Measurements from ENCODE around the gene TRIM15. TPM values are rescaled to one million over a fixed set of nuclear protein-coding genes. Genes with fewer than 3 reads are reported as not detected.

Gene TRIM15
- total RNA-seq, 1 experiment from 2014 or later: 6.5 TPM

GRCh38 chr6:30157999-30158398 is 5.3 kb upstream of the TRIM15 start (continued):
- no peak for TF ChIP-seq CTCF (IDR thresholded peaks at IDR 0.05 in 2 of 3, conservative IDR thresholded peaks at IDR 0.05 in 1 of 3; ENCODE audit: borderline replicate concordance in 1 of 3, insufficient read depth in 1 of 3, low read depth in 2 of 3, low read length in 2 of 3)
- TF ChIP-seq CEBPB (IDR thresholded peaks at IDR 0.05; ENCODE audit: low read depth): no peak

- Histone ChIP-seq H3K36me3 (ENCODE audit: control insufficient read depth in 1 of 2, insufficient read depth in 2 of 2, low read length in 2 of 2) (no peaks in the 10 kb centered on the region), H3K9me3 (ENCODE audit: control insufficient read depth in 1 of 2, insufficient read depth in 1 of 2, low read depth in 1 of 2, low read length in 2 of 2) (no peaks in the 10 kb centered on the region), H3K4me1 (ENCODE audit: control insufficient read depth in 1 of 2, insufficient read depth in 2 of 2, low read length in 2 of 2) (peaks cover 31 to 45% of the 10 kb centered on the region in 2 experiments), H3K9ac (ENCODE audit: low read length) (no peak overlapping the region), H3K27ac (ENCODE audit: low read depth, low read length) (no peak overlapping the region), H2AFZ (ENCODE audit: low read depth, low read length, poor library complexity, severe bottlenecking) (no peak overlapping the region), H3K9me2 (ENCODE audit: insufficient read depth) (no peaks in the 10 kb centered on the region), H4K20me1 (ENCODE audit: insufficient read depth) (no peaks in the 10 kb centered on the region), H3K79me2 (ENCODE audit: insufficient read depth, low read length) (no peaks in the 10 kb centered on the region), H3K27me3 (ENCODE audit: insufficient read depth, low read length) (no peaks in the 10 kb centered on the region), H3K4me3 (replicated peaks in 1 of 2; ENCODE audit: low read depth in 1 of 2, low read length in 2 of 2) (no peak overlapping the region), H3K4me2 (ENCODE audit: low read length) (no peak overlapping the region)
- TF ChIP-seq YY1 (IDR thresholded peaks at IDR 0.05; ENCODE audit: extremely low read depth, insufficient replicate concordance, low read depth, low read length): no peak
- TF ChIP-seq ZFX (IDR thresholded peaks at IDR 0.05): no peak
- TF ChIP-seq JUND (IDR thresholded peaks at IDR 0.05): no peak
- no peak for TF ChIP-seq MAX (IDR thresholded peaks at IDR 0.05)
- TF ChIP-seq ELF1 (IDR thresholded peaks at IDR 0.05; ENCODE audit: borderline replicate concordance, low read depth): no peak
- TF ChIP-seq SIN3A (IDR thresholded peaks at IDR 0.05; ENCODE audit: low read depth): no peak
- no peak for TF ChIP-seq CBX3 (IDR thresholded peaks at IDR 0.05; ENCODE audit: low read depth)
- no peak for TF ChIP-seq POLR2A (IDR thresholded peaks at IDR 0.05; ENCODE audit: borderline replicate concordance, extremely low read depth, insufficient read depth, insufficient read length)
- BruUV-seq (replicated peaks): no TSS peak
- ChIA-PET RAD21 (ENCODE audit: low non-redundant PET in 1 of 2, low total read pairs in 2 of 2, uncharacterized antibody in 2 of 2, unreplicated experiment in 2 of 2) (no interaction called here), CTCF (no interaction called here), POLR2A (no interaction called here)
- DNase-seq (ENCODE audit: low read depth, low spot score): no peak
- no peak for ATAC-seq
- intact Hi-C loops (cut with micrococcal nuclease): no loop called here
These were observed 4.8 kb upstream of the TRIM15 start for GRCh38 chr6:30158475-30159040.

All from HCT116 (cell line).